Activated T-cell treated with anti-CD3 and anti-CD28 coated beads, Interleukin-2, amount 50 U/mL, for 4 hours (primary cell): ENCODE measurements around the gene RHOD. TPM values are rescaled to one million over a fixed set of nuclear protein-coding genes. Genes with fewer than 3 reads are reported as not detected.
A peak's percentile ranks its signal among the peaks of the same experiment; 100 is the strongest.

Experiments used
- ATAC-seq, 2 donors: fragments of 200-7000 bp; cut with Tn5 transposase; one replicate each; pipeline ENCODE4 v1.10.0; 2021
- DNase-seq: peaks from one replicate; pipeline ENCODE4 v3.0.0-alpha.2; 2020
- H3K27me3 Mint-ChIP-seq: one replicate; pipeline ENCODE4 v1.8.0; 2021; ENCODE audit warnings: low read depth, mixed read lengths
- H3K36me3 Mint-ChIP-seq: one replicate; pipeline ENCODE4 v1.8.0; 2022; ENCODE audit warnings: mixed read lengths; ENCODE audit not compliant: insufficient read depth
- H3K4me1 Mint-ChIP-seq: one replicate; pipeline ENCODE4 v1.8.0; 2021; ENCODE audit warnings: low read depth, mixed read lengths
- H3K4me3 Mint-ChIP-seq: one replicate; pipeline ENCODE4 v1.8.0; 2021; ENCODE audit warnings: mild to moderate bottlenecking, moderate library complexity, mixed read lengths
- H3K9me3 Mint-ChIP-seq: one replicate; pipeline ENCODE4 v1.8.0; 2021; ENCODE audit warnings: mixed read lengths
- total RNA-seq, 3 donors: library from RNA; stranded (reverse); gene quantifications; one replicate each; pipeline ENCODE4 v1.2.1, GENCODE V29; 2021

RHOD gene
- total RNA-seq, 3 donors from 2014 or later = 0.35 to 1.1 (median 0.69) TPM

DNA sequence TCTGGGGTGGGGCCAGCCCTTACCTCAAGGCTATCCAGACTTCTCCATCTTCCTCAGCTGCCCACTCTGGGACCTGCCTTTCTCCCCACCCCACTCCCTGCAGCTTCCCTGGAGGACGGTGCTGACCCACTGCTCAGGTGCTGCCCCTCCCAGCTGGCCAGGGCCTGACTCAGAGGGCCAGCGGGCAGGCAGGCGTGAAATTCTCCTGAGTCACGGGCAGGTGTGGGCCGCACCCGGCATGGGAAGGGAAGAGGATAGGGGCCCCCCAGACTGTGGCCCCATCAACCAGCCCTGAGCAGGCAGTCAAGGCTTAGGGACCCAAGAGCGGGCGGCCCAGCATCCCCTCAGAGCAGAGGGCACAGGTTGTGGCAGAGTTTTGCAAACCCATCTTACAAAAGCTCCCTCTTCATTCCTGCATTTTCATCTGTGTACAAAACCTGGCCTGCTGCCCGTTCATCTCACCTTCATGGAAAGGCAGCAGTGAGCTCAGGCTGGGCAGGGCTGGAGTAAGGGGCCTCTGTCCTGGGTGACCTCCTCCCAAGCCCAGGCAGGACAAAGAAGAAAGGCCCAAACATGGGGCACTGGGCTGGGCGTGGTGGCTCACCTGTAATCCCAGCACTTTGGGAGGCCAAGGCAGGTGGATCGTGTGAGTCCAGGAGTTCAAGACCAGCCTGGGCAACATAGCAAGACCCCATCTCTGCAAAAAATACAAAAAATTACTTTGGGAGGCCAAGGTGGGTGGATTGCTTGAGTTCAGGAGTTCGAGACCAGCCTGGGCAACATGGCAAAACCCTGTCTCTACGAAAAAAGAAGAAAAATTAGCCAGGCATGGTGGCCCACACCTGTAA, 6.1 kb downstream of the RHOD start:
- no peak for DNase-seq
- no peaks in the 10 kb centered on the region for H3K36me3 Mint-ChIP-seq
- H3K4me1 Mint-ChIP-seq = no peaks in the 10 kb centered on the region
- no peaks in the 10 kb centered on the region for H3K27me3 Mint-ChIP-seq
- no peaks in the 10 kb centered on the region for H3K9me3 Mint-ChIP-seq
- H3K4me3 Mint-ChIP-seq = no peak overlapping the region
- ATAC-seq = no peak

- no peaks in the 10 kb centered on the region for H3K27me3 Mint-ChIP-seq
- H3K9me3 Mint-ChIP-seq = no peaks in the 10 kb centered on the region
- H3K4me1 Mint-ChIP-seq = no peaks in the 10 kb centered on the region
- DNase-seq (no peak), ATAC-seq (no peak)
- H3K4me3 Mint-ChIP-seq = no peak overlapping the region
- H3K36me3 Mint-ChIP-seq = no peaks in the 10 kb centered on the region
Measured at GRCh38 chr11:67066333-67066709, 9.7 kb downstream of the RHOD start.

GRCh38 chr11:67071420-67072284, 15.0 kb downstream of the RHOD start:
- H3K27me3 Mint-ChIP-seq = peaks cover 1% of the 10 kb centered on the region
- DNase-seq = peak; percentile 65
- peak; percentile 92 to 93 for ATAC-seq
- H3K4me1 Mint-ChIP-seq = no peaks in the 10 kb centered on the region
- H3K4me3 Mint-ChIP-seq = peak overlapping the region; percentile 48
- H3K36me3 Mint-ChIP-seq = no peaks in the 10 kb centered on the region
- H3K9me3 Mint-ChIP-seq = no peaks in the 10 kb centered on the region

- ATAC-seq (no peak), DNase-seq (no peak)
- Mint-ChIP-seq H3K27me3 (peaks cover 1% of the 10 kb centered on the region), H3K4me3 (no peak overlapping the region), H3K36me3 (no peaks in the 10 kb centered on the region), H3K4me1 (no peaks in the 10 kb centered on the region), H3K9me3 (no peaks in the 10 kb centered on the region)
Measured at GRCh38 chr11:67072295-67072694, 15.6 kb downstream of the RHOD start.

DNA sequence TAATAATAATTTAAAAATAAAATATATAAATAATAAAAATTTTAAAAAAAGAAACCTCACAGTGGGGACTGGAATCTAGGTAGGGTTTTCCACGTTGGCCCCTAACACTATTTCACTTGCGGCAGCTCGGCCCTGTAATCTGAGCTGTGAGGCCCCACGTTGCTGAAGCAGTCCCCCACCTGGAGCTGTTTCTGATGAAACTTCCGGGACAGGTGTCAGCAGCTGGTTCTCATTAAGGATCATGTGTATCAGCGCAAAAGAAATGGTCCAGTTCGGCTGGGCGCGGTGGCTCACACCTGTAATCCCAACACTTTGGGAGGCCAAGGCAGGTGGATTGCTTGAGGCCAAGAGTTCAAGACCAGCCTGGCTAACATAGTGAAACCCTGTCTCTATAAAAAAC, 17.3 kb downstream of the RHOD start:
- H3K36me3 Mint-ChIP-seq = no peaks in the 10 kb centered on the region
- no peak for DNase-seq
- no peak for ATAC-seq
- H3K27me3 Mint-ChIP-seq = peaks cover 1% of the 10 kb centered on the region
- no peak overlapping the region for H3K4me3 Mint-ChIP-seq
- no peaks in the 10 kb centered on the region for H3K9me3 Mint-ChIP-seq
- peaks cover 3% of the 10 kb centered on the region for H3K4me1 Mint-ChIP-seq

DNA sequence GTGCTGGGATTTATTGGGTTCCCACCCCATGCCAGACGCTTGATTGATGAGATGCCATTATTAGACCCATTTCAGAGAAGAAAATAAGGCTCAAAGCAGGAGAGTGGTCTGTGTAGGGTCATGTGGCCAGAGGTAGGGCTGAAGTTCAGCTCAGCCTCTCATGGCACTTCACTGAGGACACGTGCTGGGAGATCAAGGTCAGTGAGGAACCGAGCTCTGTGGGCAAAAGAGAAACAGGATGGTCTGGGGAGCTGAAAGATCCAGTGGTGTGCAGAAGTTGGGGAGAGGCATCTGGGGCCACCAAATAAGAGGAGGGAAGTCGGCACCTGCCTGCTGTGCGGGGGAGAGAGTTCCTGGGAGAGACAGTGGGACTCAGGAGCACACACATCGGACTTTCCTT, 19.6 kb downstream of the RHOD start:
- ATAC-seq = no peak
- Mint-ChIP-seq H3K27me3 (peaks cover 1% of the 10 kb centered on the region), H3K4me1 (peaks cover 8% of the 10 kb centered on the region), H3K4me3 (no peak overlapping the region), H3K9me3 (no peaks in the 10 kb centered on the region), H3K36me3 (no peaks in the 10 kb centered on the region)
- no peak for DNase-seq

- H3K36me3 Mint-ChIP-seq = no peaks in the 10 kb centered on the region
- H3K27me3 Mint-ChIP-seq = peaks cover 4% of the 10 kb centered on the region
- no peak overlapping the region for H3K4me3 Mint-ChIP-seq
- DNase-seq (no peak), ATAC-seq (peak in 1 of 2 donors; percentile 60)
- no peaks in the 10 kb centered on the region for H3K9me3 Mint-ChIP-seq
- peaks cover 16% of the 10 kb centered on the region for H3K4me1 Mint-ChIP-seq
Measured at GRCh38 chr11:67079065-67079705, 22.5 kb downstream of the RHOD start.

- no peak overlapping the region for H3K4me3 Mint-ChIP-seq
- no peaks in the 10 kb centered on the region for H3K36me3 Mint-ChIP-seq
Measured at GRCh38 chr11:67082071-67082791, 25.6 kb downstream of the RHOD start.

DNA sequence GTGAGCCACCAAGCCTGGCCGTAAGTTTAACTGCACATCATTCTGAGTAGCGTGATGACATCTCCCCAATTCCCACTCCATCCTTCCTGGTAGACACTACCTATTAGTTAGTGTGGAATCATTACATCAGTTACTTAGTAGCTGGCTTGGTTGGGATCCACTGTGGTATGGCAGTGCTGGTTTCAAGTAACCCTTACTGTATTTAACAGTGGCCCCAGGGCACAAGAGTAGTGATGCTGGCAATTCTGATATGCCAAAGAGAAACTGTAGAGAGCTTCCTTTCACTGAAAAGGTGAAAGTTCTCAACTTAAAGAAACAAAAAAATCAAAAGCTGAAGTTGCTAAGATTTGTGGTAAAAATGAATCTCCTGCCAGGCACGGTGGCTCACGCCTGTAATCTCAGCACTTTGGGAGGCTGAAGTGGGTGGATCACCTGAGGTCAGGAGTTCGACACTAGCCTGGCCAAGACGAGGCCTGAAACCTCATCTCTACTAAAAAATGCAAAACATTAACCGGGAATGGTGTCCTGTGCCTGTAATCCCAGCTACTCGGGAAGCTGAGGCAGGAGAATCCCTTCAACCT, 27.2 kb downstream of the RHOD start:
- DNase-seq (no peak), ATAC-seq (no peak)
- H3K4me3 Mint-ChIP-seq = no peak overlapping the region
- H3K27me3 Mint-ChIP-seq = peaks cover 2% of the 10 kb centered on the region
- H3K9me3 Mint-ChIP-seq = no peaks in the 10 kb centered on the region
- no peaks in the 10 kb centered on the region for H3K36me3 Mint-ChIP-seq
- peaks cover 14% of the 10 kb centered on the region for H3K4me1 Mint-ChIP-seq

More at GRCh38 chr11:67082071-67082791, 25.6 kb downstream of the RHOD start:
- Mint-ChIP-seq H3K27me3 (peaks cover 2% of the 10 kb centered on the region), H3K9me3 (no peaks in the 10 kb centered on the region), H3K4me1 (peaks cover 16% of the 10 kb centered on the region)
- DNase-seq = no peak
- ATAC-seq = peak in 1 of 2 donors; percentile 19

GRCh38 chr11:67085617-67086016, 29.0 kb downstream of the RHOD start:
- Mint-ChIP-seq H3K4me1 (peaks cover 8% of the 10 kb centered on the region), H3K9me3 (no peaks in the 10 kb centered on the region), H3K36me3 (no peaks in the 10 kb centered on the region), H3K27me3 (peaks cover 2% of the 10 kb centered on the region), H3K4me3 (no peak overlapping the region)
- ATAC-seq = no peak
- no peak for DNase-seq

DNA sequence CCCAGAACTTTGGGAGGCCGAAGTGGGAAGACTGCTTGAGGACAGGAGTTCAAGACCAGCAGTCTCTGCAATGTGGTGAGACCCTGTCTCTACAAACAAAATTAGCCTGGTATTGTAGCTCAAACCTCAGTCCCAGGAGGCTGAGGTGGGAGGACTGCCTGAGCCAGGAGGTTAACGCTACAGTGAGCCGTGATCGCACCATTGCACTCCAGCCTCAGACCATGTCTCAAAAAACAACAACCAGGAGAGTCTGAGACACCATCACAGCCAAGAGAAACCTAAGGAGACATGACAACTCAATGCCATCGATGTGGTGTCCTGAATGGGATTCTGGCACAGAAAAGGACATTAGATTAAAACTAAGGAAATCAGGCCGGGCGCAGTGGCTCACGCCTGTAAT, 34.1 kb downstream of the RHOD start:
- no peak overlapping the region for H3K4me3 Mint-ChIP-seq
- H3K9me3 Mint-ChIP-seq = no peaks in the 10 kb centered on the region
- H3K36me3 Mint-ChIP-seq = no peaks in the 10 kb centered on the region
- ATAC-seq (no peak), DNase-seq (no peak)
- no peaks in the 10 kb centered on the region for H3K4me1 Mint-ChIP-seq
- no peaks in the 10 kb centered on the region for H3K27me3 Mint-ChIP-seq

DNA sequence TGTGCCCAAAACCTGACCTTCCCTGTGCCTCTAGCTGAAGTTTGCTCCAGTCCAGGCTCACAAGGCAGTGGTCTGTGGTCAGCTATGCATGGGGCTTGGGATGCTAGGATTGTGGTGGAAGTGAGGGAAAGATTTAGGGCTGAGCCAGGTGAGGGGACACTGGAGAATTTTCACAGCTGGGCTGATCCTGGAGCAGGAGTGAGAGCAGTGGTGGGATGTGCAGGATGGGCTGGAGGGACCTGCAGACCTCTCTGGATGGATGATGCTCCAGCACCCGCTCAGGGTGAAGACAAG, 38.5 kb downstream of the RHOD start:
- H3K4me3 Mint-ChIP-seq = no peak overlapping the region
- ATAC-seq = no peak
- H3K4me1 Mint-ChIP-seq = peaks cover 9% of the 10 kb centered on the region
- H3K27me3 Mint-ChIP-seq = no peaks in the 10 kb centered on the region
- no peak for DNase-seq
- no peaks in the 10 kb centered on the region for H3K36me3 Mint-ChIP-seq
- H3K9me3 Mint-ChIP-seq = no peaks in the 10 kb centered on the region

DNA sequence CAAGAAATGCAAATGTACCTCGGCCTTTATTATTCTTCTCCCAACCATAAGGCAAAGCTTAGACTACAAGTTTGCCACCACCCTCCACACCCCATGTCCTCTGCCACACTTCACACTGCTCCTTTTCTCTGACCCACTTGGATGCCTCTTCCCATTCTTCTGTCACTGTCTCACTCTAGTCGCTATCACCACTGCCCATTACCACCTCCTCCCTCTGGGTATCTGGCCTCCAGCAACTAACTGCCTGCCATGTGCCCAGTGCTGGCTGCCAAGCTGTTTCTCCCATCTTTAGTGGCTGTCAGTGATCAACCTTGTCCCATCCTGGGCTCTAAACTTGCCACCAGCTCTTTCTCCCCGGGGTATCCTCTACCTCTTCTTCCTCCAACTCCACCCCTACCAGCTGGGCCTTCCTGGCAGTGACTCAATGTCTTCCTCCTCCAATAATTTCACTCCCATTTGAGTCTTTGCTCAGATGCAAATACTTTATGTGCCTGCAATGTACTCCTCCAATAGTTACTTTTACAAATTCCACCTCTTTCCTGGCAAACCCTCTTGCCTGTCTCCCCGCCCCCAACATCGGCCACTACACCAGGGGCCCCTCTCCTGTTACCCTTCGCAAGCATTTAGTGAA, 42.3 kb downstream of the RHOD start:
- Mint-ChIP-seq H3K36me3 (no peaks in the 10 kb centered on the region), H3K9me3 (no peaks in the 10 kb centered on the region), H3K4me3 (no peak overlapping the region), H3K27me3 (no peaks in the 10 kb centered on the region), H3K4me1 (peaks cover 20% of the 10 kb centered on the region)
- DNase-seq (no peak), ATAC-seq (no peak)
